Keratinocyte (primary cell): ENCODE measurements around the gene TCERG1L. TPM values are rescaled to one million over a fixed set of nuclear protein-coding genes. Genes with fewer than 3 reads are reported as not detected.

Source experiments
- DNase-seq: peaks from one replicate; pipeline ENCODE4 v3.0.0-alpha.2; 2011; ENCODE audit warnings: low read depth, missing footprints, low spot score
- FAIRE-seq: peaks from 2 replicates; lab custom pipeline; 2011; peaks lifted over from hg19 to GRCh38; lab: Jason Lieb, UNC
- H2AFZ ChIP-seq: 2 replicates; pipeline ENCODE4 v1.6.0; 2012; ENCODE audit warnings: low read length, control low read depth, inconsistent platforms; ENCODE audit not compliant: control insufficient read depth
- H3K27ac ChIP-seq: 2 replicates; pipeline ENCODE4 v1.5.1; 2011; ENCODE audit warnings: low read length; ENCODE audit not compliant: control insufficient read depth, insufficient read depth
- H3K27me3 ChIP-seq: 3 replicates; pipeline ENCODE4 v1.6.0; 2011; ENCODE audit warnings: low read length; ENCODE audit not compliant: control insufficient read depth, insufficient read depth; ENCODE audit errors: extremely low read depth
- H3K36me3 ChIP-seq, 2 experiments: 2 replicates in 1 of 2; 3 replicates in 1 of 2; pipeline ENCODE4 v1.5.1; 2011; ENCODE audit warnings: low read length in 2 of 2, mild to moderate bottlenecking in 1 of 2; ENCODE audit not compliant: control insufficient read depth in 2 of 2, insufficient read depth in 2 of 2; ENCODE audit errors: extremely low read depth in 1 of 2
- H3K4me1 ChIP-seq: 3 replicates; pipeline ENCODE4 v1.5.1; 2011; ENCODE audit warnings: low read length; ENCODE audit not compliant: control insufficient read depth, insufficient read depth; ENCODE audit errors: extremely low read depth
- H3K4me2 ChIP-seq: 3 replicates; pipeline ENCODE4 v1.6.0; 2011; ENCODE audit warnings: low read depth, low read length; ENCODE audit not compliant: control insufficient read depth, insufficient read depth; ENCODE audit errors: extremely low read depth
- H3K4me3 ChIP-seq, 3 experiments: fragments of 200-600 bp in 1 of 3; sonication (generic) in 1 of 3; 2 replicates in 2 of 3; 3 replicates in 1 of 3; pipeline ENCODE4 v1.5.1; 2011 to 2016; ENCODE audit warnings: low read length in 3 of 3, mild to moderate bottlenecking in 3 of 3, control low read depth in 2 of 3, inconsistent platforms in 1 of 3, low read depth in 1 of 3, mixed read lengths in 1 of 3, mixed run types in 1 of 3, moderate library complexity in 1 of 3; ENCODE audit not compliant: control insufficient read depth in 2 of 3, insufficient read depth in 2 of 3; ENCODE audit errors: extremely low read depth in 1 of 3
- H3K79me2 ChIP-seq: 2 replicates; pipeline ENCODE4 v1.6.0; 2012; ENCODE audit warnings: low read length; ENCODE audit not compliant: control insufficient read depth, insufficient read depth
- H3K9ac ChIP-seq: 3 replicates; pipeline ENCODE4 v1.6.0; 2011; ENCODE audit warnings: low read length; ENCODE audit not compliant: control insufficient read depth, insufficient read depth; ENCODE audit errors: extremely low read depth
- H3K9me1 ChIP-seq: 3 replicates; pipeline ENCODE4 v1.6.0; 2011; ENCODE audit warnings: low read length; ENCODE audit not compliant: control insufficient read depth, insufficient read depth; ENCODE audit errors: extremely low read depth
- H3K9me3 ChIP-seq: 2 replicates; pipeline ENCODE4 v1.5.1; 2012; ENCODE audit warnings: low read depth, low read length; ENCODE audit not compliant: control insufficient read depth
- H4K20me1 ChIP-seq: 3 replicates; pipeline ENCODE4 v1.6.0; 2011; ENCODE audit warnings: low read length; ENCODE audit not compliant: control insufficient read depth, insufficient read depth; ENCODE audit errors: extremely low read depth
- CTCF ChIP-seq, 3 experiments: IDR thresholded peaks in 1 of 3; conservative IDR thresholded peaks in 1 of 3; optimal IDR thresholded peaks in 1 of 3; 2 replicates in 2 of 3; 3 replicates in 1 of 3; pipeline versions ENCODE3 to v1.5.1; 2011; ENCODE audit warnings: low read length in 3 of 3, mild to moderate bottlenecking in 3 of 3, moderate library complexity in 2 of 3, control low read depth in 1 of 3, inconsistent platforms in 1 of 3; ENCODE audit not compliant: insufficient read depth in 2 of 3; ENCODE audit errors: extremely low read depth in 1 of 3
- EZH2 ChIP-seq: IDR thresholded peaks from one replicate; pipeline ENCODE4 v1.6.1; 2012; ENCODE audit warnings: inconsistent platforms, mild to moderate bottlenecking, low read length, moderate library complexity
- dilution Hi-C: fragments of 300-500 bp; cut with MboI; formaldehyde crosslinking; loops from one replicate; pipeline ENCODE4 v1.7.0; 2020; ENCODE audit warnings: low sequenced_read_pairs; ENCODE audit not compliant: extremely low pct_ligation_motif_present
- polyA plus RNA-seq, 5 experiments: library from polyadenylated mRNA; depleted of rRNA in 3 of 5; stranded (reverse) in 3 of 5; stranded (forward) in 1 of 5; unstranded in 1 of 5; fragments of >200 nt; gene quantifications; 1 replicate in 1 of 5; 2 replicates in 3 of 5; 3 replicates in 1 of 5; pipeline versions ENCODE4 v1.2.1 to v1.2.3, GENCODE V29; 2011 to 2012; ENCODE audit warnings: missing spikeins in 2 of 5, low read depth in 1 of 5, low replicate concordance in 1 of 5

The TCERG1L gene
- polyA plus RNA-seq, 1 donor (not counting 4 experiments of a cell fraction or from before 2014, with no cell fraction given), result not detected

- Histone ChIP-seq H3K9me3 (peaks cover 21% of the 10 kb centered on the region), H3K9me1 (no peaks in the 10 kb centered on the region), H3K27ac (no peak overlapping the region), H3K4me1 (no peaks in the 10 kb centered on the region), H3K36me3 (no peaks in the 10 kb centered on the region), H3K4me2 (no peak overlapping the region), H3K4me3 (no peak overlapping the region), H3K79me2 (no peaks in the 10 kb centered on the region), H4K20me1 (no peaks in the 10 kb centered on the region), H3K27me3 (no peaks in the 10 kb centered on the region), H3K9ac (no peak overlapping the region), H2AFZ (no peak overlapping the region)
- TF ChIP-seq CTCF (optimal IDR thresholded peaks at IDR 0.05 in 1 of 3, IDR thresholded peaks at IDR 0.05 in 1 of 3, conservative IDR thresholded peaks at IDR 0.05 in 1 of 3; ENCODE audit: extremely low read depth in 1 of 3, insufficient read depth in 2 of 3, low read length in 3 of 3) (no peak), EZH2 (no peak)
- DNase-seq, result no peak
- no peak for FAIRE-seq
- dilution Hi-C loops, result no loop called here
Measured at GRCh38 chr10:131161087-131161486, 150.4 kb downstream of the TCERG1L start.

DNA sequence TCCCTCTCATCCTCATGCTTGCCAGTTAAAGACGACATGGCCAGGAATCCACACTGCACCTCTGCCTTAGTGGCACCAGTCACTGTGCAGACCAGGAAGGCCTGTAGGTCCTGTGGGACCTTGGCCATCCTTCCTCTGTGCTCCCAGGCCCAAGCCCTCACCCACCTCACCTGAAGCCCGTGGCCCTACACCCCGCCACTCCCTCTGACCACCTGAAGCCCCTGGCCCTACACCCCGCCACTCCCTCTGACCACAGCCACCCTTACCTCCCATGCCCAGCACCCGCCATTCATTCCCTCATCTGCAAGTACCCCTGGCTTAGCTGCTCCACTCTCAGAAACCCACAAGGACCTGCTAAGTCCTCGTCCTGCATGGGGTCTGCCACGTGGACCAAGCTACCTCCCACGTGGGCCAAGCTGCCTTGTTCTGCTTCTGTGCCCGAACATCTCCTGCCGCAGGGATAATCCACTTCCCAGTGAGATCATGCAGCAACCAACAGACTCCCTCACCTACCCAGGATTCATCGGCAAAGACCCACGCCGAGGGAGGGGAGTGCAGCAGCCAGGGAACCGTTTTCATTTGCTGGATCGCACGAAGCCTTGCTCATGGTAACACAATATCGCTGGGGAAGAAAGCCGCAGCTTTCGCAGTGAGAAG, 151.2 kb downstream of the TCERG1L start:
- dilution Hi-C loops, result no loop called here
- no peaks in the 10 kb centered on the region for H3K36me3 ChIP-seq
- H4K20me1 ChIP-seq, result no peaks in the 10 kb centered on the region
- no peaks in the 10 kb centered on the region for H3K4me1 ChIP-seq
- no peak for FAIRE-seq
- H3K27ac ChIP-seq, result no peak overlapping the region
- no peak for TF ChIP-seq CTCF (optimal IDR thresholded peaks at IDR 0.05 in 1 of 3, IDR thresholded peaks at IDR 0.05 in 1 of 3, conservative IDR thresholded peaks at IDR 0.05 in 1 of 3; ENCODE audit: extremely low read depth in 1 of 3, insufficient read depth in 2 of 3, low read length in 3 of 3)
- TF ChIP-seq EZH2, result no peak
- H2AFZ ChIP-seq, result no peak overlapping the region
- H3K4me2 ChIP-seq, result no peak overlapping the region
- DNase-seq, result no peak
- no peak overlapping the region for H3K9ac ChIP-seq
- H3K9me1 ChIP-seq, result no peaks in the 10 kb centered on the region
- no peak overlapping the region for H3K4me3 ChIP-seq
- peaks cover 21% of the 10 kb centered on the region for H3K9me3 ChIP-seq
- no peaks in the 10 kb centered on the region for H3K27me3 ChIP-seq
- H3K79me2 ChIP-seq, result no peaks in the 10 kb centered on the region
